Loucy (cell line): ENCODE results near the gene IFT81.
"Not testable (repeated sequence)": the region's sequence is repeated elsewhere in the genome, so short reads cannot be mapped to it uniquely, and the experiment has no call there.

ENCODE experiments used
- H2AFZ ChIP-seq: fragments of 200-600 bp; sonication (generic); 2 replicates; pipeline ENCODE4 v1.6.0; 2016; ENCODE audit warnings: antibody characterized with exemption, mild to moderate bottlenecking, low read length, moderate library complexity
- H3F3A ChIP-seq: fragments of 200-600 bp; 2 replicates; pipeline ENCODE4 v1.6.0; 2016; ENCODE audit warnings: antibody characterized with exemption, low read depth, mild to moderate bottlenecking
- H3K27me3 ChIP-seq: fragments of 200-600 bp; sonication (generic); 2 replicates; pipeline ENCODE4 v1.6.1; 2014; ENCODE audit warnings: low read length, mild to moderate bottlenecking; ENCODE audit not compliant: insufficient read depth, poor library complexity, severe bottlenecking
- H3K36me3 ChIP-seq: fragments of 200-600 bp; sonication (generic); 2 replicates; pipeline ENCODE4 v1.6.1; 2016; ENCODE audit warnings: low read length; ENCODE audit not compliant: insufficient read depth
- H3K4me1 ChIP-seq: fragments of 200-600 bp; sonication (generic); 2 replicates; pipeline ENCODE4 v1.5.1; 2014; ENCODE audit warnings: low read length, mild to moderate bottlenecking; ENCODE audit not compliant: insufficient read depth, poor library complexity, severe bottlenecking
- H3K4me2 ChIP-seq: fragments of 200-600 bp; sonication (generic); 2 replicates; pipeline ENCODE4 v1.6.0; 2014; ENCODE audit warnings: antibody characterized with exemption, low read length, low read depth, mild to moderate bottlenecking; ENCODE audit not compliant: poor library complexity, severe bottlenecking
- H3K4me3 ChIP-seq: fragments of 200-600 bp; sonication (generic); 2 replicates; pipeline ENCODE4 v1.5.1; 2014; ENCODE audit warnings: low read length, mild to moderate bottlenecking, mixed read lengths; ENCODE audit not compliant: poor library complexity, severe bottlenecking
- H3K79me2 ChIP-seq: fragments of 200-600 bp; sonication (generic); 2 replicates; pipeline ENCODE4 v1.6.1; 2014; ENCODE audit warnings: low read length; ENCODE audit not compliant: insufficient read depth
- H3K9ac ChIP-seq: fragments of 200-600 bp; sonication (generic); 2 replicates; pipeline ENCODE4 v1.6.0; 2014; ENCODE audit warnings: mild to moderate bottlenecking, low read depth, low read length, moderate library complexity; ENCODE audit not compliant: poor library complexity, severe bottlenecking
- H3K9me2 ChIP-seq: fragments of 200-600 bp; sonication (generic); replicated peaks from 2 replicates; pipeline ENCODE4 v1.6.1; 2016; ENCODE audit warnings: low read depth, low read length, mixed read lengths
- H3K9me3 ChIP-seq: fragments of 200-600 bp; sonication (generic); 2 replicates; pipeline ENCODE4 v1.6.1; 2014; ENCODE audit warnings: mild to moderate bottlenecking, antibody characterized with exemption, low read length, low read depth; ENCODE audit not compliant: insufficient read depth
- H4K20me1 ChIP-seq: fragments of 200-600 bp; sonication (generic); 2 replicates; pipeline ENCODE4 v1.6.0; 2014; ENCODE audit warnings: antibody characterized with exemption, low read length, mild to moderate bottlenecking; ENCODE audit not compliant: insufficient read depth, poor library complexity, severe bottlenecking
- CTCF ChIP-seq: fragments of 200-600 bp; sonication (generic); conservative IDR thresholded peaks from 2 replicates; pipeline ENCODE4 v1.5.1; 2014; ENCODE audit warnings: mild to moderate bottlenecking, antibody characterized with exemption, low read length
- EZH2phosphoT487 ChIP-seq: fragments of 200-600 bp; IDR thresholded peaks from 2 replicates; pipeline ENCODE4 v1.6.1; 2018; ENCODE audit warnings: antibody characterized with exemption, mild to moderate bottlenecking, moderate library complexity, borderline replicate concordance

The IFT81 gene

GRCh38 chr12:110117210-110117609 is 6.9 kb upstream of the IFT81 start:
- H3K9me2 ChIP-seq, H3K4me1 ChIP-seq, H3K4me3 ChIP-seq, H3K9me3 ChIP-seq, H2AFZ ChIP-seq, H3K4me2 ChIP-seq, H3K9ac ChIP-seq, H3K27me3 ChIP-seq, H4K20me1 ChIP-seq, H3K79me2 ChIP-seq, H3F3A ChIP-seq, H3K36me3 ChIP-seq: not testable (repeated sequence)
- TF ChIP-seq CTCF = peak; percentile 22; the same call in 1 of the 2 replicates

GRCh38 chr12:110117956-110118685 is 6.0 kb upstream of the IFT81 start:
- Histone ChIP-seq H3K79me2 (no peaks in the 10 kb centered on the region), H3K4me2 (no peak overlapping the region), H3K36me3 (no peaks in the 10 kb centered on the region), H3K9me2 (no peaks in the 10 kb centered on the region), H3K4me1 (no peaks in the 10 kb centered on the region), H4K20me1 (no peaks in the 10 kb centered on the region), H3K9ac (no peak overlapping the region), H2AFZ (peak overlapping the region; percentile 44; the same call in 1 of the 2 replicates), H3K27me3 (no peaks in the 10 kb centered on the region), H3K4me3 (no peak overlapping the region), H3F3A (no peaks in the 10 kb centered on the region), H3K9me3 (no peaks in the 10 kb centered on the region)
- TF ChIP-seq EZH2phosphoT487 = no peak
- TF ChIP-seq CTCF = no peak

GRCh38 chr12:110122929-110123328 is 1.2 kb upstream of the IFT81 start:
- H3K9me3 ChIP-seq = no peaks in the 10 kb centered on the region
- H3K36me3 ChIP-seq = no peaks in the 10 kb centered on the region
- no peaks in the 10 kb centered on the region for H4K20me1 ChIP-seq
- no peak overlapping the region for H3K9ac ChIP-seq
- no peaks in the 10 kb centered on the region for H3K9me2 ChIP-seq
- no peak overlapping the region for H3K4me3 ChIP-seq
- H3K4me1 ChIP-seq = peaks cover 4% of the 10 kb centered on the region
- H3K27me3 ChIP-seq = no peaks in the 10 kb centered on the region
- TF ChIP-seq EZH2phosphoT487 (no peak), CTCF (no peak)
- H3F3A ChIP-seq = 0 out of 2 replicates have a peak, but pooled peaks cover 3% of the 10 kb centered on the region
- no peaks in the 10 kb centered on the region for H3K79me2 ChIP-seq
- no peak overlapping the region for H3K4me2 ChIP-seq
- H2AFZ ChIP-seq = no peak overlapping the region
